ENCODE data around the gene PRKCZ. TPM values are rescaled to one million over a fixed set of nuclear protein-coding genes. Genes with fewer than 3 reads are reported as not detected.

The PRKCZ gene
- total RNA-seq, 2 experiments from 2014 or later: 17.8 to 19.0 TPM

- Histone ChIP-seq H3K27ac (ENCODE audit: low read depth in 1 of 2, low read length in 2 of 2) (no peak overlapping the region), H3K4me3 (ENCODE audit: low read length) (no peak overlapping the region), H3K4me1 (ENCODE audit: insufficient read depth, low read length) (peaks cover 10% of the 10 kb centered on the region), H3K36me3 (ENCODE audit: insufficient read depth, low read length) (peaks cover 15% of the 10 kb centered on the region), H3K27me3 (ENCODE audit: control insufficient read depth in 1 of 2, insufficient read depth in 2 of 2, low read length in 2 of 2) (no peaks in the 10 kb centered on the region), H3K9me3 (ENCODE audit: control insufficient read depth in 1 of 2, insufficient read depth in 1 of 2, low read length in 2 of 2) (no peaks in the 10 kb centered on the region)
- CTCF ChIA-PET: no interaction called here
- H3K4me3 Mint-ChIP-seq: no peak overlapping the region
- peaks cover 11% of the 10 kb centered on the region for H3K36me3 Mint-ChIP-seq (ENCODE audit: low read depth)
- H3K27me3 Mint-ChIP-seq: no peaks in the 10 kb centered on the region
- POLR2A ChIA-PET: no interaction called here
- no peak for TF ChIP-seq CTCF (IDR thresholded peaks at IDR 0.05)
- no peaks in the 10 kb centered on the region for H3K4me1 Mint-ChIP-seq (ENCODE audit: low read depth)
- no peak for DNase-seq
- no peaks in the 10 kb centered on the region for H3K9me3 Mint-ChIP-seq
- H3K27ac Mint-ChIP-seq: no peak overlapping the region
- intact Hi-C loops (cut with DNase I, micrococcal nuclease): no loop called here
- ATAC-seq (ENCODE audit: poor library complexity): no peak
Measured at GRCh38 chr1:2178875-2179274, 128.7 kb downstream of the PRKCZ start.

- POLR2A ChIA-PET: no interaction called here
- no peak overlapping the region for H3K4me3 Mint-ChIP-seq
- Histone ChIP-seq H3K4me3 (ENCODE audit: low read length) (no peak overlapping the region), H3K36me3 (ENCODE audit: insufficient read depth, low read length) (peaks cover 15% of the 10 kb centered on the region), H3K27me3 (ENCODE audit: control insufficient read depth in 1 of 2, insufficient read depth in 2 of 2, low read length in 2 of 2) (no peaks in the 10 kb centered on the region), H3K9me3 (ENCODE audit: control insufficient read depth in 1 of 2, insufficient read depth in 1 of 2, low read length in 2 of 2) (no peaks in the 10 kb centered on the region), H3K4me1 (ENCODE audit: insufficient read depth, low read length) (peaks cover 4% of the 10 kb centered on the region), H3K27ac (ENCODE audit: low read depth in 1 of 2, low read length in 2 of 2) (no peak overlapping the region)
- no peak overlapping the region for H3K27ac Mint-ChIP-seq
- H3K36me3 Mint-ChIP-seq (ENCODE audit: low read depth): peaks cover 11% of the 10 kb centered on the region
- no peak for DNase-seq
- H3K9me3 Mint-ChIP-seq: no peaks in the 10 kb centered on the region
- intact Hi-C loops (cut with DNase I, micrococcal nuclease): no loop called here
- ATAC-seq (ENCODE audit: poor library complexity): no peak
- CTCF ChIA-PET: no interaction called here
- H3K27me3 Mint-ChIP-seq: no peaks in the 10 kb centered on the region
- TF ChIP-seq CTCF (IDR thresholded peaks at IDR 0.05): no peak
- H3K4me1 Mint-ChIP-seq (ENCODE audit: low read depth): no peaks in the 10 kb centered on the region
Measured at GRCh38 chr1:2179283-2180013, 129.2 kb downstream of the PRKCZ start.

GRCh38 chr1:2180297-2181245, 130.4 kb downstream of the PRKCZ start:
- Histone ChIP-seq H3K27ac (ENCODE audit: low read depth in 1 of 2, low read length in 2 of 2) (no peak overlapping the region), H3K4me3 (ENCODE audit: low read length) (no peak overlapping the region), H3K9me3 (ENCODE audit: control insufficient read depth in 1 of 2, insufficient read depth in 1 of 2, low read length in 2 of 2) (no peaks in the 10 kb centered on the region), H3K36me3 (ENCODE audit: insufficient read depth, low read length) (peaks cover 18% of the 10 kb centered on the region), H3K4me1 (ENCODE audit: insufficient read depth, low read length) (no peaks in the 10 kb centered on the region), H3K27me3 (ENCODE audit: control insufficient read depth in 1 of 2, insufficient read depth in 2 of 2, low read length in 2 of 2) (no peaks in the 10 kb centered on the region)
- no peaks in the 10 kb centered on the region for H3K27me3 Mint-ChIP-seq
- H3K27ac Mint-ChIP-seq: no peak overlapping the region
- no peak overlapping the region for H3K4me3 Mint-ChIP-seq
- ChIA-PET CTCF (no interaction called here), POLR2A (no interaction called here)
- intact Hi-C loops (cut with DNase I, micrococcal nuclease): no loop called here
- no peak for ATAC-seq (ENCODE audit: poor library complexity)
- DNase-seq: no peak
- H3K4me1 Mint-ChIP-seq (ENCODE audit: low read depth): no peaks in the 10 kb centered on the region
- no peak for TF ChIP-seq CTCF (IDR thresholded peaks at IDR 0.05)
- no peaks in the 10 kb centered on the region for H3K9me3 Mint-ChIP-seq
- H3K36me3 Mint-ChIP-seq (ENCODE audit: low read depth): peaks cover 15% of the 10 kb centered on the region
